ENCODE data around the gene STRADB.
"Not testable (repeated sequence)": the region's sequence is repeated elsewhere in the genome, so short reads cannot be mapped to it uniquely, and the experiment has no call there.

GRCh38 chr2:201439336-201439922 lies 12.1 kb upstream of the STRADB start:
- not testable (repeated sequence) for TF ChIP-seq CTCF (conservative IDR thresholded peaks at IDR 0.05; ENCODE audit: low read depth, low read length); EZH2phosphoT487 (IDR thresholded peaks at IDR 0.05; ENCODE audit: borderline replicate concordance, low read length); EZH2 (IDR thresholded peaks at IDR 0.05; ENCODE audit: low read length, unreplicated experiment)

Data from PC-3 (cell line).